ENCODE measurements around the gene ATP6V0C. TPM values are rescaled to one million over a fixed set of nuclear protein-coding genes. Genes with fewer than 3 reads are reported as not detected.
A peak's percentile ranks its signal among the peaks of the same experiment; 100 is the strongest.

The ATP6V0C gene
- total RNA-seq: 81.4 and 89.8 TPM in 2 replicates
- 375 and 385 TPM in 2 replicates for polyA plus RNA-seq

DNA sequence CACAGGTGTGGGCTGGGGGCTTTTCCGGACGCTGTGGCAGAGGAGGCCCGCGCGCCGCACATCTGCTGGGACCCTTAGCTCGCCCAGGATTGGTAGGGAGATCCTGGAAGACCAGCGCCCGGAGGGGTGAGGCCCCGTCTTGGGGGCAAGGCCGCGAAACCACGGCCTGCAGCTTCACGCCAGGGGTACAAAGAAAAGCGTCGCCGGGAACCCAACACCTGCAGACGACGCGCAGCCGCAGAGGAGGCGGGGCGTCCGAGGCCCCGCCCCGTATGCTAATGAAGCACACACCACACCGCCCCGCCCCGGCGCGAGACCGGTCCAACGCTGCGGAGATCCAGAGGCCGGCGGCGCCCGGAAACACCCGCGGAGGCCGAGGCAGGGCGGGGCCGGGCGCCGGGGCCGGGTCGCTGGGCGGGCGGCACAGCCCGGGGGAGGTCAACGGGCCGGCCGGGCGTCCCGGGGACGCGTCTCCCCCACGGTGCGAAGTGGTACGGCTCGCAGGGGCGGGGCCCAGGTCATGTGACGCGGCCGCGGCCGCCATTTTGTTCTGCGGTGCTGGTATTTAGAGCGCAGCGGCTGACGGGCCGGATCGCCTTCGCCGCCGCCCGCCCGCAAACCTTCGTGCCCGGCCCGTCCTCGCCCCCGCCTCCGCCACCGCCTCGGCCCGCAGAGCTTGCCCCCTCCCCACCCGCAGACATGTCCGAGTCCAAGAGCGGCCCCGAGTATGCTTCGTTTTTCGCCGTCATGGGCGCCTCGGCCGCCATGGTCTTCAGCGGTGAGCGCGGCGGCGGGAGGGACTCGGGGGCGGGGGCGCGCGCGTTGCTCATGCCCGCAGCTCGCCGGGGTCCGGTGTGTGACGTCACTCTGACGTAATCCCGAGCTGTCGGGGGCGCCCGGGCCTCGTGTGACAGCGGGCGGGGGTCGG lies at the start of gene ATP6V0C:
Gene ATP6V0C, plus strand, starts transcription at position 548 of the 928 bp plus-strand sequence. Its CDS starts 152 bp downstream, at position 700.
- Histone ChIP-seq H3K4me3 (peak within 1 kb of the TSS; percentile 99), H3K36me3 (replicated peaks; ENCODE audit: insufficient read depth, low read depth) (no peaks in the 10 kb centered on the region), H3K4me1 (ENCODE audit: insufficient read depth) (peaks cover 29% of the 10 kb centered on the region), H3K27ac (peak within 1 kb of the TSS; percentile 100), H3K79me2 (peaks cover 49% of the 10 kb centered on the region), H4K20me1 (ENCODE audit: insufficient read depth, poor library complexity, severe bottlenecking) (peaks cover 44% of the 10 kb centered on the region), H3K4me2 (peak within 1 kb of the TSS; percentile 98), H2AFZ (peak within 1 kb of the TSS; percentile 71), H3K9me3 (ENCODE audit: low read depth) (no peaks in the 10 kb centered on the region), H3K9me2 (replicated peaks; ENCODE audit: insufficient read depth) (no peaks in the 10 kb centered on the region), H3K27me3 (no peaks in the 10 kb centered on the region)
- no peak for TF ChIP-seq EZH2 (IDR thresholded peaks at IDR 0.05; ENCODE audit: borderline replicate concordance)
- no peak for TF ChIP-seq EZH2phosphoT487 (IDR thresholded peaks at IDR 0.05; ENCODE audit: low read depth, severe bottlenecking, unreplicated experiment)
- TF ChIP-seq, protein P1, sequence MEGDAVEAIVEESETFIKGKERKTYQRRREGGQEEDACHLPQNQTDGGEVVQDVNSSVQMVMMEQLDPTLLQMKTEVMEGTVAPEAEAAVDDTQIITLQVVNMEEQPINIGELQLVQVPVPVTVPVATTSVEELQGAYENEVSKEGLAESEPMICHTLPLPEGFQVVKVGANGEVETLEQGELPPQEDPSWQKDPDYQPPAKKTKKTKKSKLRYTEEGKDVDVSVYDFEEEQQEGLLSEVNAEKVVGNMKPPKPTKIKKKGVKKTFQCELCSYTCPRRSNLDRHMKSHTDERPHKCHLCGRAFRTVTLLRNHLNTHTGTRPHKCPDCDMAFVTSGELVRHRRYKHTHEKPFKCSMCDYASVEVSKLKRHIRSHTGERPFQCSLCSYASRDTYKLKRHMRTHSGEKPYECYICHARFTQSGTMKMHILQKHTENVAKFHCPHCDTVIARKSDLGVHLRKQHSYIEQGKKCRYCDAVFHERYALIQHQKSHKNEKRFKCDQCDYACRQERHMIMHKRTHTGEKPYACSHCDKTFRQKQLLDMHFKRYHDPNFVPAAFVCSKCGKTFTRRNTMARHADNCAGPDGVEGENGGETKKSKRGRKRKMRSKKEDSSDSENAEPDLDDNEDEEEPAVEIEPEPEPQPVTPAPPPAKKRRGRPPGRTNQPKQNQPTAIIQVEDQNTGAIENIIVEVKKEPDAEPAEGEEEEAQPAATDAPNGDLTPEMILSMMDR (IDR thresholded peaks at IDR 0.05; ENCODE audit: poor library complexity): no peak
- WGBS (ENCODE audit: low lambda C conversion rate, missing lambda C conversion rate): under 1% methylated on average over 37 of the region's 122 CpGs
- DNase-seq (ENCODE audit: low spot score): peak; percentile 98

DNA sequence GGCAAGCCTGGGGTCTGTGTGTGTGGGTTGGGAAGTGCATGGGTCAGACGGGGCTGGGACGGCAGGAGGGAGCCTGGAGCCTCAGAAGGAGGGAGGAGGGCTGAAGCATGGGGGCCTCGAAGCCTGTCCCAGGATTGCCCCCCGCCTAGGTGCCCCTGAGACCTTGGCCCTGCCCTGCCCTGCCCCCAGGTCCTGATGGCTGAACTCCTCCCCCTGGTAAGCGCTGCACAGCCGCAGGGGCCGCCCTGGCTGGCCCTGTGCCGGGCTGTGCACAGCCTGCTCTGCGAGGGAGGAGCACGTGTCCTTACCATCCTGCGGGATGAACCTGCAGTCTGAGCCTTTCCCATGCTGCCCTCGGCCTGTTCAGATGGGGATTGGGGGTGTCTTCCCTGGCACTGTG lies 49.4 kb upstream of the ATP6V0C start:
- Histone ChIP-seq H2AFZ (no peak overlapping the region), H3K79me2 (no peaks in the 10 kb centered on the region), H3K27ac (no peak overlapping the region), H3K4me3 (no peak overlapping the region), H3K9me2 (replicated peaks; ENCODE audit: insufficient read depth) (no peaks in the 10 kb centered on the region), H4K20me1 (ENCODE audit: insufficient read depth, poor library complexity, severe bottlenecking) (no peaks in the 10 kb centered on the region), H3K27me3 (no peaks in the 10 kb centered on the region), H3K4me1 (ENCODE audit: insufficient read depth) (peaks cover 20% of the 10 kb centered on the region), H3K9me3 (ENCODE audit: low read depth) (no peaks in the 10 kb centered on the region), H3K36me3 (replicated peaks; ENCODE audit: insufficient read depth, low read depth) (no peaks in the 10 kb centered on the region), H3K4me2 (no peak overlapping the region)
- WGBS (ENCODE audit: low lambda C conversion rate, missing lambda C conversion rate): 82% methylated on average over 5 of the region's 12 CpGs
- DNase-seq (ENCODE audit: low spot score): no peak
- TF ChIP-seq, protein P1 (IDR thresholded peaks at IDR 0.05; ENCODE audit: poor library complexity): no peak
- no peak for TF ChIP-seq EZH2 (IDR thresholded peaks at IDR 0.05; ENCODE audit: borderline replicate concordance)
- TF ChIP-seq EZH2phosphoT487 (IDR thresholded peaks at IDR 0.05; ENCODE audit: low read depth, severe bottlenecking, unreplicated experiment): no peak

DNA sequence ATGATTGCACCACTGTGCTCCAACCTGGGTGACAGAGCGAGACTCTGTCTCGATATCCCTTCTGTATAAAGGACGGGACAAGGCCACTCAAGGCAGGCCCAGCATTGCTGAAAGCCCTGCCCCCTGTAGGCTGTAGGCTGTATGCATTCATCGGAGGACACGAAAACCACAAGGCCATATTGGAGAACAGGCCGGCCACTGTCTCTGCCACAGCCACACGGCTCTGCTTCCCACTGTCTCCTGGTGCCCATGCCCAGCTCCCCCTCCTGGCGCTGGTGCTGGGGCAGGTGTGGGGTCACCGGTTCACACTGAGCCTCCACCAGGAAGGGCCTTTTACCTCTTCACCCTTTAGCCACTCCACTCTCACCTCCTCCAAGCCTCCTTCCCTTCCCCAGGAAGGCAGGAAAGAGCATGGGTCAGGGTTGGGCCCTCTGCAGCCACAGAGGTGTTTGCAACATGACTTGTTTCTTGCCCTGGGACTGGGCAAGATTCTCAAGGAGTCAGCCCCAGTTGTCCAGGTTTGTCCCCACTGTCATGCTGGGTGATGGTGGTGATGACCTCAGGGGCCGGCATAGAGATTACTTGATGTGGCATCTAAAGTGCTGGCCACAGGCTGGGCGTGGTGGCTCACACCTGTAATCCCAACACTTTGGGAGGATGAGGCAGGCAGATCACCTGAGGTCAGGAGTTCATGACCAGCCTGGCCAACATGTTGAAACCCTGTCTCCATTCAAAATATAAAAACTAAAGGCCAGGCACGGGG lies 47.9 kb upstream of the ATP6V0C start:
- WGBS (ENCODE audit: low lambda C conversion rate, missing lambda C conversion rate): 90% methylated on average over 12 of the region's 12 CpGs
- no peaks in the 10 kb centered on the region for H3K9me2 ChIP-seq (replicated peaks; ENCODE audit: insufficient read depth)
- H3K27ac ChIP-seq: no peak overlapping the region
- H3K4me3 ChIP-seq: no peak overlapping the region
- no peak for TF ChIP-seq EZH2phosphoT487 (IDR thresholded peaks at IDR 0.05; ENCODE audit: low read depth, severe bottlenecking, unreplicated experiment)
- TF ChIP-seq EZH2 (IDR thresholded peaks at IDR 0.05; ENCODE audit: borderline replicate concordance): no peak
- TF ChIP-seq, protein P1 (IDR thresholded peaks at IDR 0.05; ENCODE audit: poor library complexity): peak; percentile 13
- H3K79me2 ChIP-seq: no peaks in the 10 kb centered on the region
- no peak overlapping the region for H3K4me2 ChIP-seq
- no peaks in the 10 kb centered on the region for H4K20me1 ChIP-seq (ENCODE audit: insufficient read depth, poor library complexity, severe bottlenecking)
- H3K27me3 ChIP-seq: peaks cover 8% of the 10 kb centered on the region
- no peaks in the 10 kb centered on the region for H3K36me3 ChIP-seq (replicated peaks; ENCODE audit: insufficient read depth, low read depth)
- H3K9me3 ChIP-seq (ENCODE audit: low read depth): no peaks in the 10 kb centered on the region
- DNase-seq (ENCODE audit: low spot score): no peak
- peaks cover 35% of the 10 kb centered on the region for H3K4me1 ChIP-seq (ENCODE audit: insufficient read depth)
- no peak overlapping the region for H2AFZ ChIP-seq
